GM23248 (cell line): ENCODE measurements around the gene CRY2. TPM values are rescaled to one million over a fixed set of nuclear protein-coding genes. Genes with fewer than 3 reads are reported as not detected.

Source experiments
- DNase-seq: peaks from one replicate; pipeline ENCODE4 v3.0.0-alpha.2; 2015
- H2AFZ ChIP-seq: fragments of 200-600 bp; sonication (generic); 2 replicates; pipeline ENCODE4 v1.6.1; 2016; ENCODE audit warnings: antibody characterized with exemption
- H3F3A ChIP-seq: fragments of 200-600 bp; sonication (generic); 2 replicates; pipeline ENCODE4 v1.6.1; 2016; ENCODE audit warnings: mild to moderate bottlenecking, antibody characterized with exemption, mixed run types; ENCODE audit not compliant: insufficient read depth
- H3K27ac ChIP-seq: fragments of 200-600 bp; sonication (generic); 2 replicates; pipeline ENCODE4 v1.5.1; 2016; ENCODE audit warnings: mild to moderate bottlenecking
- H3K27me3 ChIP-seq: fragments of 200-600 bp; sonication (generic); replicated peaks from 2 replicates; pipeline ENCODE4 v1.6.1; 2016; ENCODE audit warnings: mild to moderate bottlenecking; ENCODE audit not compliant: insufficient read depth
- H3K36me3 ChIP-seq: fragments of 200-600 bp; sonication (generic); 2 replicates; pipeline ENCODE4 v1.6.1; 2016; ENCODE audit warnings: low read depth, mild to moderate bottlenecking
- H3K4me1 ChIP-seq: fragments of 200-600 bp; sonication (generic); 2 replicates; pipeline ENCODE4 v1.6.1; 2016; ENCODE audit warnings: mild to moderate bottlenecking; ENCODE audit not compliant: insufficient read depth
- H3K4me2 ChIP-seq: fragments of 200-600 bp; sonication (generic); one replicate; pipeline ENCODE4 v1.6.1; 2016; ENCODE audit warnings: mild to moderate bottlenecking; ENCODE audit not compliant: unreplicated experiment
- H3K4me3 ChIP-seq: fragments of 200-600 bp; sonication (generic); 2 replicates; pipeline ENCODE4 v1.5.1; 2016; ENCODE audit warnings: mild to moderate bottlenecking
- H3K79me2 ChIP-seq: fragments of 200-600 bp; sonication (generic); 2 replicates; pipeline ENCODE4 v1.6.1; 2016; ENCODE audit warnings: mild to moderate bottlenecking; ENCODE audit not compliant: insufficient read depth
- H3K9ac ChIP-seq: fragments of 200-600 bp; sonication (generic); 2 replicates; pipeline ENCODE4 v1.6.1; 2016; ENCODE audit warnings: mild to moderate bottlenecking
- H3K9me2 ChIP-seq: fragments of 200-600 bp; sonication (generic); 2 replicates; pipeline ENCODE4 v1.6.1; 2016; ENCODE audit warnings: mixed run types, mild to moderate bottlenecking, moderate library complexity; ENCODE audit not compliant: insufficient read depth
- H3K9me3 ChIP-seq: fragments of 200-600 bp; sonication (generic); one replicate; pipeline ENCODE4 v1.6.1; 2017; ENCODE audit warnings: low read depth
- H4K20me1 ChIP-seq: fragments of 200-600 bp; sonication (generic); 2 replicates; pipeline ENCODE4 v1.6.0; 2016; ENCODE audit not compliant: insufficient read depth
- EZH2 ChIP-seq: fragments of 200-600 bp; sonication (generic); IDR thresholded peaks from 2 replicates; pipeline ENCODE4 v1.6.1; 2018; ENCODE audit warnings: antibody characterized with exemption, mild to moderate bottlenecking; ENCODE audit not compliant: insufficient read depth, poor library complexity, severe bottlenecking
- EZH2phosphoT487 ChIP-seq: fragments of 200-600 bp; sonication (generic); IDR thresholded peaks from 2 replicates; pipeline ENCODE4 v1.6.1; 2018; ENCODE audit warnings: antibody characterized with exemption, moderate library complexity, mild to moderate bottlenecking, low read depth; ENCODE audit not compliant: insufficient read depth
- WGBS, 2 experiments: methylation state at CpG; one replicate each; pipeline ENCODE4 v1.1.6; 2015 to 2017; ENCODE audit warnings: low lambda C conversion rate in 2 of 2, low coverage in 1 of 2; ENCODE audit errors: missing lambda C conversion rate in 2 of 2; 5-methylcytosine and 5-hydroxymethylcytosine counted together
- in situ Hi-C: fragments of 300-500 bp; cut with MboI; formaldehyde crosslinking; loops from 2 replicates; pipeline ENCODE4 v1.15.0; 2020
- polyA plus RNA-seq: library from polyadenylated mRNA; unstranded; fragments of >200 nt; fragmentation: Nextera tagmentation; extraction: Ambion mirVana; gene quantifications from 2 replicates; pipeline ENCODE4 v1.2.1, GENCODE V29; 2016
- total RNA-seq: library from RNA; depleted of rRNA; stranded (reverse); fragments of >200 nt; shearing (Covaris generic); gene quantifications from 2 replicates; pipeline ENCODE4 v1.2.3, GENCODE V29; 2014

CRY2 gene
- total and polyA plus RNA-seq, 2 experiments from 2014 or later, result 7.6 to 10.3 TPM

GRCh38 chr11:45812581-45813548, 34.4 kb upstream of the CRY2 start:
- H3K27me3 ChIP-seq, result no peaks in the 10 kb centered on the region
- no peak for DNase-seq
- no peaks in the 10 kb centered on the region for H3K9me2 ChIP-seq
- H3K4me3 ChIP-seq, result no peak overlapping the region
- H3K27ac ChIP-seq, result no peak overlapping the region
- no peak overlapping the region for H2AFZ ChIP-seq
- peaks cover 14% of the 10 kb centered on the region for H3K79me2 ChIP-seq
- 0 out of 2 replicates have a peak, but pooled peaks cover 3% of the 10 kb centered on the region for H3F3A ChIP-seq
- no peak overlapping the region for H3K9ac ChIP-seq
- peaks cover 3% of the 10 kb centered on the region; the same call in 1 of the 2 replicates for H3K4me1 ChIP-seq
- no peak overlapping the region for H3K4me2 ChIP-seq
- H3K9me3 ChIP-seq, result no peaks in the 10 kb centered on the region
- in situ Hi-C loops, result no loop called here
- WGBS, 2 experiments, result 71 to 75% methylated on average over 7 of the region's 7 CpGs
- no peak for TF ChIP-seq EZH2phosphoT487
- TF ChIP-seq EZH2, result no peak
- no peaks in the 10 kb centered on the region for H3K36me3 ChIP-seq
- H4K20me1 ChIP-seq, result no peaks in the 10 kb centered on the region

- H3K27me3 ChIP-seq, result no peaks in the 10 kb centered on the region
- no peaks in the 10 kb centered on the region for H4K20me1 ChIP-seq
- H3K4me3 ChIP-seq, result no peak overlapping the region
- DNase-seq, result peak; percentile 46
- WGBS, 2 experiments, result 49 to 51% methylated on average over 3 of the region's 3 CpGs
- H3K9me3 ChIP-seq, result no peaks in the 10 kb centered on the region
- in situ Hi-C loops, result no loop called here
- H3K9me2 ChIP-seq, result no peaks in the 10 kb centered on the region
- no peaks in the 10 kb centered on the region for H3K4me1 ChIP-seq
- H3F3A ChIP-seq, result 0 out of 2 replicates have a peak, but pooled peaks cover 3% of the 10 kb centered on the region
- H3K9ac ChIP-seq, result no peak overlapping the region
- TF ChIP-seq EZH2, result no peak
- no peaks in the 10 kb centered on the region for H3K36me3 ChIP-seq
- H3K4me2 ChIP-seq, result no peak overlapping the region
- no peaks in the 10 kb centered on the region for H3K79me2 ChIP-seq
- no peak overlapping the region for H2AFZ ChIP-seq
- no peak overlapping the region for H3K27ac ChIP-seq
Measured at GRCh38 chr11:45815747-45816146, 31.5 kb upstream of the CRY2 start.

GRCh38 chr11:45816614-45817013, 30.7 kb upstream of the CRY2 start:
- Histone ChIP-seq H3K36me3 (no peaks in the 10 kb centered on the region), H3K9me2 (no peaks in the 10 kb centered on the region), H3K4me1 (no peaks in the 10 kb centered on the region), H2AFZ (no peak overlapping the region), H3K79me2 (no peaks in the 10 kb centered on the region), H3K4me3 (no peak overlapping the region), H3K27me3 (no peaks in the 10 kb centered on the region), H4K20me1 (no peaks in the 10 kb centered on the region), H3K9ac (no peak overlapping the region), H3K9me3 (no peaks in the 10 kb centered on the region), H3K4me2 (no peak overlapping the region), H3F3A (0 out of 2 replicates have a peak, but pooled peaks cover 3% of the 10 kb centered on the region), H3K27ac (no peak overlapping the region)
- in situ Hi-C loops, result no loop called here
- DNase-seq, result no peak
- 39 to 45% methylated on average over 3 of the region's 3 CpGs for WGBS, 2 experiments
- no peak for TF ChIP-seq EZH2
- TF ChIP-seq EZH2phosphoT487, result no peak

- no peaks in the 10 kb centered on the region for H4K20me1 ChIP-seq
- H3K36me3 ChIP-seq, result no peaks in the 10 kb centered on the region
- TF ChIP-seq EZH2phosphoT487 (no peak), EZH2 (no peak)
- H2AFZ ChIP-seq, result no peak overlapping the region
- H3F3A ChIP-seq, result 0 out of 2 replicates have a peak, but pooled peaks cover 3% of the 10 kb centered on the region
- 77 to 79% methylated on average over 7 of the region's 7 CpGs for WGBS, 2 experiments
- no peaks in the 10 kb centered on the region for H3K79me2 ChIP-seq
- H3K4me2 ChIP-seq, result no peak overlapping the region
- H3K9me2 ChIP-seq, result no peaks in the 10 kb centered on the region
- H3K4me1 ChIP-seq, result no peaks in the 10 kb centered on the region
- H3K27ac ChIP-seq, result no peak overlapping the region
- H3K27me3 ChIP-seq, result no peaks in the 10 kb centered on the region
- H3K4me3 ChIP-seq, result no peak overlapping the region
- no peak overlapping the region for H3K9ac ChIP-seq
- in situ Hi-C loops, result no loop called here
- no peak for DNase-seq
- H3K9me3 ChIP-seq, result no peaks in the 10 kb centered on the region
Measured at GRCh38 chr11:45817191-45817590, 30.1 kb upstream of the CRY2 start.
